CD4-positive, alpha-beta T cell treated with Interleukin-4 for 4 hours (primary cell): ENCODE results near the gene GADD45GIP1.
A peak's percentile ranks its signal among the peaks of the same experiment; 100 is the strongest.
"Not testable (repeated sequence)": the region's sequence is repeated elsewhere in the genome, so short reads cannot be mapped to it uniquely, and the experiment has no call there.

ENCODE experiments used
- DNase-seq: peaks from one replicate; pipeline ENCODE4 v3.0.0-alpha.2; 2020

GADD45GIP1 gene

DNA sequence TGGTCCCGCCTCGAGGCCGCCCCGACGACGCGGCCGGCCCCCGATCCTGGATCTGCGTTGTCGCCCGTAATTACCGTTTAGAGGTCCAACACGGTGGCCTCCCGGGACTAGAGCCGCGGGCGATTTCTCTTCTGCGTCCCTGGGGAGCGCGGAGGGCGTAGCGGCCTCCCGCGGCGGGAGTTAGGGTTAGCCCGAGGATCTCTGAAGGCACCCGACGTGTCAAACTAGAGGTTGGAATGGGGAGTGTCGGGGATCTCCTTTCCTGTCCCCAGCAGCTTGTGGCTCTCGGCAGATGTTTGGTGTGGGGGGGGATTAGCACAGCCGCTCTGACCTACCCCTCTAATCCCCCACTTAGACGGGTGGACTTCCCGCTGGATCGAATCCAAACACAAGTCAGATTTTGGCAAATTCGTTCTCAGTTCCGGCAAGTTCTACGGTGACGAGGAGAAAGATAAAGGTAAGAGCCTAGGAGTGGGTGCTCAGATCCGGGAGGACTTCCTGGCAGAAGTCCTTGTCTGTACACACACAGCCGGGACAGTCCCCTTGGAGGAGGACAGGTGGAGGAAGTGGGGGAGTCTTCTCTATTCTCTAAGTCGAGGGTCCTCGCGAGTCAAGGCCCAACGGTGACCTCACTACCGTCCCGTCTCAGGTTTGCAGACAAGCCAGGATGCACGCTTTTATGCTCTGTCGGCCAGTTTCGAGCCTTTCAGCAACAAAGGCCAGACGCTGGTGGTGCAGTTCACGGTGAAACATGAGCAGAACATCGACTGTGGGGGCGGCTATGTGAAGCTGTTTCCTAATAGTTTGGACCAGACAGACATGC is 18.0 kb downstream of the GADD45GIP1 start:
- DNase-seq = peak; percentile 28

DNA sequence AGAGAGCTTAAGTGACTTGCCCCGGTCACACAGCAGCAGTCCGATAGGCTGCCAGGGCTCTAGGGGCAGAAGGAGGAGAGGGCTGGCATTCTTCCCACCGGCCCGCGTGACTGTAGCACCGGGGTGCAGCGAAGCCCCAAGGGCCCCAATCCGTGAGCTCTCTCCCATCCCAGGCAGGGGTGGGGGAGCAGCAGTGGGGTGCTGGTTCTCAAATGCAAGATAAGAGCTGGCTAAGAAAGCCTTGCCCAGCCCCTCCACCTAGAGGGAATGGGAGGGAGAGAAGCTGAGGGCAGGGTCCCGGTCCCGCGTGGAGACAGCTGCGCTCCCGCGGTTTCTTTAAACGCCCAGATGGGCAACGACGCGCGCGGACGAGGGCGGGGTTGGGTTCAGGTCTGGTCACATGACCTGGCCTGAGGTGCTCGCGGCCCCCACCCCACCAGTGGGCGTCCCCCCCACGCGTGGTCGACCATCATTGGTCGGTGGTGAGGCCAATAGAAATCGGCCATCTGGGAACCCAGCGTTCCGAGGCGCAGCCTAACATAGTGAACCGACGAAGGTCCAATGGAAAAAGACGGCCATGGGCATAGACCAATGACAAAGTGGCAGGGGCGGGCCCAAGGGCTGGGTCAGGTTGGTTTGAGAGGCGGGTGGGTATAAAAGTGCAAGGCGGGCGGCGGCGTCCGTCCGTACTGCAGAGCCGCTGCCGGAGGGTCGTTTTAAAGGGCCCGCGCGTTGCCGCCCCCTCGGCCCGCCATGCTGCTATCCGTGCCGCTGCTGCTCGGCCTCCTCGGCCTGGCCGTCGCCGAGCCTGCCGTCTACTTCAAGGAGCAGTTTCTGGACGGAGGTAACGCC is 18.9 kb downstream of the GADD45GIP1 start, which contains the start of gene CALR:
TSS of gene CALR (plus strand) at position 683 of the 852 bp plus-strand sequence. CDS start at position 754, 71 bp downstream.
- peak; percentile 100 for DNase-seq

- no peak for DNase-seq
Measured at GRCh38 chr19:12937093-12937926, 19.7 kb downstream of the GADD45GIP1 start.

DNA sequence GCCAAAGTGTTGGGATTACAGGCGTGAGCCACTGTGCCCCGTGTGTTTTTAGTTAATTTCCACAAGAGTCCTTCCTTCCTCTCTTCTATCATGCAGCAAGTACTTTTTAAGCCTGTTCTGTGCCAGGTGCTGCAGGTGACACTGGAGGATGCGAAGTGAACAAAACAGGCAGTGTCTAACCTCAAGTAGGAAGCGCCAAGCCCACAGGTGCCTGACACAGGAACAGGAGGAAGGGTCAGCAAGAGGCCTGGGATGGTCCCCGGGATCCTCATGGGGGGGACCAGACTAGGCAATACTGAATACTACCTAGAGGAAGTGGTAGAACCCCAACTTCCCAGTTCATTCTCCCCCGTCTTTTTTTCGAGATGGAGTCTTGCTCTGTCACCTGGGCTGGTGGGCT is 20.4 kb downstream of the GADD45GIP1 start:
- no peak for DNase-seq

GRCh38 chr19:12935071-12935470 is 22.0 kb downstream of the GADD45GIP1 start:
- DNase-seq = no peak

- peak; percentile 88 for DNase-seq
Measured at GRCh38 chr19:12933287-12934072, 23.5 kb downstream of the GADD45GIP1 start, which contains the start of gene FARSA. TSS of gene FARSA (minus strand) at chr19:12933711. CDS start at chr19:12933696, 15 bp downstream.

- DNase-seq = no peak
Measured at GRCh38 chr19:12932392-12933286, 24.4 kb downstream of the GADD45GIP1 start.

DNA sequence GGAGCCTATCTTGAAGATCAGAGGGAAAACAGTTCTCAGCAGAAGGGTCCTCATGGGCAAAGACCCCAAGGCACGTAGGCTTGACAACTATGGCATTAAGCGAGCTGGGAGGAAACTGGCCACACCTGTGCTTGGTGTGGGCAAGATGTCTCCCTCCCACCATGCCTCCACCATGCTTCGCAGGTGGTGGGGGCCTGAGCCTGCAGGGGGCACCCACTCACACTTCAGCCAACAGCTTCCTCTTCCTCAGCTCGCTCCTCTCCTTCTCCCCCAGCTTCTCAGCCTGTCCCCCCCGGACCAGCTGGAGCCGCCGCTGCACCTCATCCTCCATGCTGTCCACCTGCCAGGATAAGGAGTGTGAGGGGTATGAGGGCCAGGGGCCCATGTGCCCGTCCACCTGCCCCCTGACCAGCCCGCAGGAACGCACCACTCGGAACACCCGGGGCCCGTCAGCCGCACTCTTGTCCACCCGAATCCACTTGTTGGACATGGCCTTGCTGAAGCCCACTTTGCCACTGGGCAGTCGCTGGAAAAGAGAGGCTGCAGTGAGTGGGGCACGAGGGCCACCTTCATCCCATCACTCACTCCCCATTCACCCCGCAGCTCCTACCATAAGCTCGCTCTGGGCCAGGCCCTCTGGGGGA is 26.9 kb downstream of the GADD45GIP1 start:
- DNase-seq = no peak

DNA sequence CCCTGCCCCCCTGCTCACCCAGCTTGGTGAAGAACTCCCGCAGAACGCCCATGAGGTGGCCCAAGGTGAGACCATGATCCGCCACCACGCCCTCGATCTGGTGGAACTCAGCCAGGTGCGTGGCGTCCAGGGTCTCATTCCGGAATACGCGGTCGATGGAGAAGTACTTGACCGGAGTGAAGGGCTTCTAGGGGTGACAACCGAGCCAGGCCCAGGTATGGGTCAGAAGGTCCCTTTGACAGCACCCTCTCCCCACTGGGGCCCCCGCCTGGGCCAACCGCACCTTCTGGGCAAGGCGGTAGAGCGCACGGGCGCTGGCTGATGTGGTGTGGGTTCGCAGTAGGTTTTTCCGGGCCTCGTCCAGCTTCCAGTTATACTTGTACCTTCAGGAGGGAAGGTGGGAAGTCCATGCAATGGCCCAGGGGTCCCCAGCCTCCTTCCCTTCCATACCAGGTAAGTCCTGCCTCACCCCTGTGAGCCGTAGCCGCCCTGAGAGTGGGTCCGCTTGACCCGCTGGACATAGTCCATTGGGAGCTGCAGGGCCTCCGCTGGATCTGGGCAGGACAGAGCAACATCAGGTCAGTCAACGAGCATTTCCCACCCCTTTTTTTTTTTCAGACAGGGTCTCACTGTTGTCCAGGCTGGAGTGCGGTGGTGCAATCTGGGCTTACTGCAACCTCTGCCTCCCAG is 32.3 kb downstream of the GADD45GIP1 start:
- no peak for DNase-seq

DNA sequence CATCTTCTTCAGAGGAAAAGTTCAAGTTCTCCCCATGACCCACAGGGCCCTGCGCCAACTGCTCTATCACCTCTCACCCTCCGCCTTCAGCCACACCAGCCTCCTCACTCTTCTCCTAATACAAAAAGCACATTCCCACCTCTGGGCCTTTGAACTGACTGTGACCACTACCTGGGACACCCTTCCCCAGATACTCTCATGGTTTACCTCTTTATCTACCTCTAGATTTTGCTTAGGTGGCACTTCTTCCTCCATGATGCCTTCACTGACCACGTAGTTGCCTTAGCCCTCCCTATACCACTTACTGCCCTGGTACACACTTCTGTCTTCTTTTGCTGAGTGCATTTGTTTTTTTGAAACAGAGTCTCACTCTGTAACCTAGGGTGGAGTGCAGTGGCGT is 34.1 kb downstream of the GADD45GIP1 start:
- DNase-seq = no peak

- DNase-seq = no peak
Measured at GRCh38 chr19:12921047-12921446, 36.0 kb downstream of the GADD45GIP1 start.

GRCh38 chr19:12918253-12918652 is 38.8 kb downstream of the GADD45GIP1 start:
- DNase-seq = no peak

- not testable (repeated sequence) for DNase-seq
Measured at GRCh38 chr19:12915860-12916259, 41.2 kb downstream of the GADD45GIP1 start.

GRCh38 chr19:12913851-12914690 is 43.0 kb downstream of the GADD45GIP1 start:
- DNase-seq = peak; percentile 69

GRCh38 chr19:12913011-12913561 is 43.9 kb downstream of the GADD45GIP1 start:
- DNase-seq = no peak

DNA sequence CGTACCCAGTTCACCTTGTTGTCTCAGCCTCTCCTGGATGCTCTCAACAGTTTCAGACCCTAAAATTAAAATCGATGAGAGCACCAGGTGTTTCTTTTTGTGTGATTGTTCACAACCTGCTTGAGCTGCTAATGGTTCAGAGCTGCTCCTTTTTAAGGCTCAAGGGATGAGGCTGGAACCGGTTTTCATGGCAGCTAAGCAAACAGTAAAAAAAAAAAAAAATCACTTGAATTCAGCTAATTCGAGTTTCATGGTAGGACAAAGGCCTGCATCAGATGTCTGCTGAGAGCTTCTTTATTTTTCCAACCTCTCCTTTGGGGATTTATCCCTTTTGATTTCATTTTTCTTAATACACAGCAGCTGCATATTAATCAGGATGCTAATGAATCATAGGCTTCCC is 44.5 kb downstream of the GADD45GIP1 start:
- no peak for DNase-seq

GRCh38 chr19:12907166-12907565 is 49.9 kb downstream of the GADD45GIP1 start:
- no peak for DNase-seq
